Neuronal stem cell (in vitro differentiated cells): Measurements from ENCODE around the gene CIRBP.

Experiments
- DNase-seq: peaks from one replicate; pipeline ENCODE4 v3.0.0-alpha.2; 2013; ENCODE audit warnings: low spot score
- H2AFZ ChIP-seq: one replicate; pipeline ENCODE4 v1.6.1; 2013; ENCODE audit warnings: mild to moderate bottlenecking, low read length, inconsistent platforms
- H2AK5ac ChIP-seq: 2 replicates; pipeline ENCODE4 v1.6.1; 2013; ENCODE audit warnings: low read depth, mild to moderate bottlenecking, inconsistent platforms, low read length, moderate library complexity, mixed read lengths
- H2BK120ac ChIP-seq: 2 replicates; pipeline ENCODE4 v1.6.1; 2013; ENCODE audit warnings: low read depth, mild to moderate bottlenecking, inconsistent platforms, low read length, moderate library complexity, mixed read lengths
- H2BK12ac ChIP-seq: one replicate; pipeline ENCODE4 v1.6.1; 2013; ENCODE audit warnings: low read length, inconsistent platforms
- H2BK15ac ChIP-seq: 2 replicates; pipeline ENCODE4 v1.6.1; 2013; ENCODE audit warnings: mild to moderate bottlenecking, low read length, inconsistent platforms, mixed read lengths
- H2BK5ac ChIP-seq: one replicate; pipeline ENCODE4 v1.6.1; 2013; ENCODE audit warnings: inconsistent platforms, mild to moderate bottlenecking, low read length, moderate library complexity
- H3K14ac ChIP-seq: one replicate; pipeline ENCODE4 v1.6.1; 2013; ENCODE audit warnings: low read length, inconsistent platforms
- H3K18ac ChIP-seq: 2 replicates; pipeline ENCODE4 v1.6.1; 2013; ENCODE audit warnings: low read length, inconsistent platforms
- H3K23ac ChIP-seq: 2 replicates; pipeline ENCODE4 v1.6.1; 2013; ENCODE audit warnings: low read depth, mild to moderate bottlenecking, mixed read lengths, low read length, inconsistent platforms; ENCODE audit not compliant: poor library complexity
- H3K27ac ChIP-seq: replicated peaks from 3 replicates; pipeline ENCODE4 v1.5.1; 2013; ENCODE audit warnings: low read length, inconsistent platforms
- H3K27me3 ChIP-seq, 3 experiments: 2 replicates each; pipeline ENCODE4 v1.6.1; 2013; ENCODE audit warnings: low read length in 3 of 3, mild to moderate bottlenecking in 2 of 3, inconsistent platforms in 1 of 3, low read depth in 1 of 3, mixed read lengths in 1 of 3, moderate library complexity in 1 of 3; ENCODE audit not compliant: control insufficient read depth in 3 of 3, insufficient read depth in 3 of 3
- H3K36me3 ChIP-seq, 2 donors: replicated peaks in 1 of 2; 2 replicates each; pipeline ENCODE4 v1.6.1; 2013; ENCODE audit warnings: low read length in 2 of 2; ENCODE audit not compliant: control insufficient read depth in 2 of 2, insufficient read depth in 2 of 2
- H3K4ac ChIP-seq: 2 replicates; pipeline ENCODE4 v1.6.1; 2013; ENCODE audit warnings: inconsistent platforms, mild to moderate bottlenecking, low read length, moderate library complexity
- H3K4me1 ChIP-seq, 2 donors: 1 replicate in 1 of 2; 2 replicates in 1 of 2; pipeline ENCODE4 v1.6.1; 2013; ENCODE audit warnings: low read length in 2 of 2, low read depth in 1 of 2; ENCODE audit not compliant: control insufficient read depth in 2 of 2, insufficient read depth in 1 of 2
- H3K4me2 ChIP-seq: one replicate; pipeline ENCODE4 v1.6.1; 2013; ENCODE audit warnings: mild to moderate bottlenecking, low read length, inconsistent platforms; ENCODE audit not compliant: insufficient read depth, poor library complexity, severe bottlenecking
- H3K4me3 ChIP-seq, 2 donors: 2 replicates each; pipeline ENCODE4 v1.5.1; 2013; ENCODE audit warnings: low read length in 2 of 2, mild to moderate bottlenecking in 2 of 2, inconsistent platforms in 1 of 2, moderate library complexity in 1 of 2
- H3K79me1 ChIP-seq: one replicate; pipeline ENCODE4 v1.6.1; 2013; ENCODE audit warnings: low read depth, mild to moderate bottlenecking, inconsistent platforms, low read length, moderate library complexity
- H3K9ac ChIP-seq: one replicate; pipeline ENCODE4 v1.6.1; 2013; ENCODE audit warnings: mild to moderate bottlenecking, low read depth, low read length, inconsistent platforms; ENCODE audit not compliant: poor library complexity
- H3K9me3 ChIP-seq, 2 donors: replicated peaks in 1 of 2; 2 replicates each; pipeline versions ENCODE3 to v1.6.1; 2013; ENCODE audit warnings: low read length in 2 of 2, mild to moderate bottlenecking in 2 of 2, inconsistent platforms in 1 of 2, low read depth in 1 of 2, mixed read lengths in 1 of 2, moderate library complexity in 1 of 2; ENCODE audit not compliant: control insufficient read depth in 2 of 2, insufficient read depth in 1 of 2
- H4K8ac ChIP-seq: one replicate; pipeline ENCODE4 v1.6.1; 2013; ENCODE audit warnings: low read depth, mild to moderate bottlenecking, inconsistent platforms, low read length, moderate library complexity
- H4K91ac ChIP-seq: one replicate; pipeline ENCODE4 v1.6.1; 2013; ENCODE audit warnings: low read length, low read depth, mild to moderate bottlenecking, inconsistent platforms; ENCODE audit not compliant: poor library complexity
- WGBS, 2 donors: extraction: QIAGEN DNeasy Blood & Tissue Kit; methylation state at CpG; one replicate each; pipeline ENCODE4 v1.1.7; 2013; ENCODE audit warnings: missing lambda C conversion rate in 2 of 2, mixed read lengths in 1 of 2; ENCODE audit not compliant: insufficient read length in 2 of 2, insufficient replicate concordance in 1 of 2; ENCODE audit errors: extremely low coverage in 2 of 2; 5-methylcytosine and 5-hydroxymethylcytosine counted together

CIRBP gene

DNA sequence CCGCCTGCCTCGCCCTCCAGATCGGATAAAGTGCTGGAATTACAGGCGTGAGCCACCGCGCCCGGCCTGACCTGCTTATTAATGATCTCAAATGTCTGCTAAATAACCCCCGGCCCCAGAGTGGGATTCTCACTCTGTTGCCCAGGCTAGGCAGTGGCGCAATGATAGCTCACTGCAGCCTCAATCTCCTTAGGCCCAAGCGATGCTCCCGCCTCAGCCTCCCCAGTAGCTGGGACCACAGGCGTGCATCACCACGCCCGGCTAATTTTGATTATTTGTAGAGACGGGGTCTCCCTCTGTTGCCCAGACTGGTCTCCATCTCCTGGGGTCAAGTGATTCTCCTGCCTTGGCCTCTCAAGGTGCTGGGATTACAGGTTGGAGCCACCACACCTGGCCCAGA, 28.2 kb upstream of the CIRBP start:
- no peak overlapping the region for H3K4me2 ChIP-seq
- peak overlapping the region; percentile 44 for H3K9ac ChIP-seq
- no peak overlapping the region for H3K14ac ChIP-seq
- no peak overlapping the region for H4K91ac ChIP-seq
- H3K36me3 ChIP-seq: peaks cover 1 to 10% of the 10 kb centered on the region in 2 donors
- H3K9me3 ChIP-seq: no peaks in the 10 kb centered on the region
- peaks cover 29 to 37% of the 10 kb centered on the region in 2 donors for H3K4me1 ChIP-seq
- H3K4ac ChIP-seq: no peak overlapping the region
- DNase-seq: no peak
- peak overlapping the region; percentile 84 for H2BK12ac ChIP-seq
- no peak overlapping the region for H2BK5ac ChIP-seq
- H3K23ac ChIP-seq: no peak overlapping the region
- peak overlapping the region; percentile 90 for H2AK5ac ChIP-seq
- no peak overlapping the region for H4K8ac ChIP-seq
- peak overlapping the region; percentile 89 for H2AFZ ChIP-seq
- no peak overlapping the region for H2BK15ac ChIP-seq
- H3K27ac ChIP-seq: no peak overlapping the region
- no peaks in the 10 kb centered on the region for H3K27me3 ChIP-seq
- H2BK120ac ChIP-seq: no peak overlapping the region
- H3K18ac ChIP-seq: no peak overlapping the region
- no CpG with 5 or more reads among the region's 15 CpGs for WGBS, 2 donors
- H3K79me1 ChIP-seq: peaks cover 21% of the 10 kb centered on the region
- peak overlapping the region in 1 of 2 donors; percentile 63 for H3K4me3 ChIP-seq

GRCh38 chr19:1241417-1242095, 27.6 kb upstream of the CIRBP start, which contains the start of gene ATP5F1D:
Gene ATP5F1D (plus strand): TSS chr19:1241751. CDS start chr19:1241851, 100 bp downstream.
- WGBS, 2 donors: no CpG with 5 or more reads among the region's 79 CpGs

GRCh38 chr19:1243768-1244692, 25.1 kb upstream of the CIRBP start:
- DNase-seq: no peak
- H3K4ac ChIP-seq: peak overlapping the region; percentile 53
- H3K4me1 ChIP-seq: peaks cover 25 to 32% of the 10 kb centered on the region in 2 donors
- no peak overlapping the region for H2BK120ac ChIP-seq
- peak overlapping the region; percentile 92 for H2AK5ac ChIP-seq
- peaks cover 0 to 8% of the 10 kb centered on the region in 2 donors for H3K36me3 ChIP-seq
- no peak overlapping the region for H3K4me2 ChIP-seq
- WGBS, 2 donors: no CpG with 5 or more reads among the region's 33 CpGs
- H3K79me1 ChIP-seq: peaks cover 14% of the 10 kb centered on the region
- H3K27me3 ChIP-seq: no peaks in the 10 kb centered on the region
- H3K23ac ChIP-seq: peak overlapping the region; percentile 89
- H3K9me3 ChIP-seq: no peaks in the 10 kb centered on the region
- H3K9ac ChIP-seq: no peak overlapping the region
- no peak overlapping the region for H3K27ac ChIP-seq
- H4K8ac ChIP-seq: no peak overlapping the region
- H2AFZ ChIP-seq: no peak overlapping the region
- peak overlapping the region; percentile 21 for H2BK5ac ChIP-seq
- peak overlapping the region; percentile 83 for H3K18ac ChIP-seq
- H3K14ac ChIP-seq: no peak overlapping the region
- peak overlapping the region; percentile 58 for H2BK12ac ChIP-seq
- peak overlapping the region in 1 of 2 donors; percentile 46 for H3K4me3 ChIP-seq
- peak overlapping the region; percentile 67 for H2BK15ac ChIP-seq
- no peak overlapping the region for H4K91ac ChIP-seq

More at GRCh38 chr19:1241417-1242095, 27.6 kb upstream of the CIRBP start, which contains the start of gene ATP5F1D:
- H3K4me2 ChIP-seq: peak within 1 kb of the TSS; percentile 68
- peak within 1 kb of the TSS; percentile 89 for H2AFZ ChIP-seq
- no peaks in the 10 kb centered on the region for H3K9me3 ChIP-seq
- peak within 1 kb of the TSS; percentile 38 for H3K4ac ChIP-seq
- peak within 1 kb of the TSS; percentile 99 for H3K9ac ChIP-seq
- H3K4me3 ChIP-seq: peak within 1 kb of the TSS; percentile 63 to 92
- peak within 1 kb of the TSS; percentile 71 for H3K14ac ChIP-seq
- H3K36me3 ChIP-seq: peaks cover 0 to 8% of the 10 kb centered on the region in 2 donors
- H2BK5ac ChIP-seq: peak within 1 kb of the TSS; percentile 54
- peak within 1 kb of the TSS; percentile 92 for H3K23ac ChIP-seq
- H3K4me1 ChIP-seq: peaks cover 29 to 37% of the 10 kb centered on the region in 2 donors
- H3K27me3 ChIP-seq: no peaks in the 10 kb centered on the region
- H3K27ac ChIP-seq: no peak within 1 kb of the TSS
- H2BK15ac ChIP-seq: peak within 1 kb of the TSS; percentile 96
- peak within 1 kb of the TSS; percentile 97 for H3K18ac ChIP-seq
- no peak within 1 kb of the TSS for H4K91ac ChIP-seq
- H2BK12ac ChIP-seq: peak within 1 kb of the TSS; percentile 84
- peaks cover 17% of the 10 kb centered on the region for H3K79me1 ChIP-seq
- DNase-seq: peak; percentile 87
- no peak within 1 kb of the TSS for H2BK120ac ChIP-seq
- peak within 1 kb of the TSS; percentile 98 for H2AK5ac ChIP-seq
- peak within 1 kb of the TSS; percentile 65 for H4K8ac ChIP-seq
